Spleen (tissue), 11 donors: ENCODE measurements around the gene TMEM202. TPM values are rescaled to one million over a fixed set of nuclear protein-coding genes. Genes with fewer than 3 reads are reported as not detected.
"Not testable (repeated sequence)": the region's sequence is repeated elsewhere in the genome, so short reads cannot be mapped to it uniquely, and the experiment has no call there.

Experiments
- DNase-seq: peaks from one replicate; pipeline ENCODE4 v3.0.0-alpha.2; 2020
- H3K27ac ChIP-seq, 8 donors: fragments of 200-600 bp; sonication (generic) in 7 of 8; 1 replicate in 4 of 8; 2 replicates in 4 of 8; pipeline versions ENCODE4 v1.5.0 to v1.8.0; 2016 to 2021; ENCODE audit warnings: inconsistent platforms in 4 of 8, mild to moderate bottlenecking in 4 of 8, moderate library complexity in 1 of 8
- H3K27me3 ChIP-seq, 7 donors: fragments of 200-600 bp; sonication (generic) in 6 of 7; replicated peaks in 1 of 7; 1 replicate in 4 of 7; 2 replicates in 3 of 7; pipeline versions ENCODE4 v1.5.0 to v1.8.0; 2016 to 2021; ENCODE audit warnings: inconsistent platforms in 3 of 7, mild to moderate bottlenecking in 1 of 7
- H3K36me3 ChIP-seq, 6 donors: fragments of 200-600 bp; sonication (generic) in 5 of 6; 1 replicate in 4 of 6; 2 replicates in 2 of 6; pipeline versions ENCODE4 v1.5.0 to v1.8.0; 2016 to 2021; ENCODE audit warnings: inconsistent platforms in 2 of 6
- H3K4me1 ChIP-seq, 6 donors: fragments of 200-600 bp; sonication (generic) in 5 of 6; 1 replicate in 3 of 6; 2 replicates in 3 of 6; pipeline versions ENCODE4 v1.5.0 to v1.8.0; 2016 to 2021; ENCODE audit warnings: inconsistent platforms in 3 of 6
- H3K4me3 ChIP-seq, 8 donors: fragments of 200-600 bp; sonication (generic) in 7 of 8; 1 replicate in 4 of 8; 2 replicates in 4 of 8; pipeline versions ENCODE4 v1.5.0 to v1.8.0; 2016 to 2021; ENCODE audit warnings: inconsistent platforms in 4 of 8, mild to moderate bottlenecking in 4 of 8, moderate library complexity in 2 of 8
- H3K9me3 ChIP-seq, 8 donors: fragments of 200-600 bp; sonication (generic) in 7 of 8; 1 replicate in 4 of 8; 2 replicates in 4 of 8; pipeline versions ENCODE4 v1.5.0 to v1.8.0; 2016 to 2021; ENCODE audit warnings: inconsistent platforms in 4 of 8
- POLR2A ChIP-seq, 3 donors: fragments of 450-650 bp; IDR thresholded peaks; one replicate each; pipeline ENCODE4 v1.5.1; 2017; ENCODE audit warnings: antibody characterized with exemption in 3 of 3, mild to moderate bottlenecking in 1 of 3
- POLR2AphosphoS5 ChIP-seq, 3 donors: sonication (generic); formaldehyde crosslinking; IDR thresholded peaks; one replicate each; pipeline ENCODE4 v1.5.1; 2017; ENCODE audit warnings: antibody characterized with exemption in 3 of 3
- WGBS, 5 donors: extraction: QIAGEN DNeasy Blood & Tissue Kit in 3 of 5; methylation state at CpG; one replicate each; pipeline versions ENCODE4 v1.1.5 to v1.1.7; 2013 to 2018; 5-methylcytosine and 5-hydroxymethylcytosine counted together
- intact Hi-C: fragments of 100-400 bp; cut with DNase I; formaldehyde crosslinking; loops from one replicate; pipeline ENCODE4 v1.15.0; 2023; ENCODE audit warnings: low total_unique reads
- polyA plus RNA-seq, 3 donors: library from polyadenylated mRNA; stranded (reverse); fragments of 200-250 nt; gene quantifications; one replicate each; pipeline ENCODE4 v1.2.1, GENCODE V29; 2013
- total RNA-seq, 7 donors: library from RNA; depleted of rRNA in 3 of 7; stranded (reverse); fragments of >200 nt in 3 of 7; fragmentation: NEBNext Ultra II Directional in 4 of 7; extraction: Animal tissue kit (Norgen Biotek cat#: 25700) in 4 of 7; gene quantifications; one replicate each; pipeline versions ENCODE4 v1.1.0 to v1.2.1, GENCODE V29; 2016 to 2021
- TF ChIP-seq, protein P1 (sequence below), 11 experiments: fragments of 200-600 bp in 7 of 11; fragments of 450-650 bp in 4 of 11; sonication (generic) in 4 of 11; IDR thresholded peaks in 8 of 11; conservative IDR thresholded peaks in 3 of 11; 1 replicate in 7 of 11; 2 replicates in 4 of 11; pipeline versions ENCODE4 v1.4.0 to v1.8.0; 2016 to 2021; ENCODE audit warnings: antibody characterized with exemption in 11 of 11, inconsistent platforms in 4 of 11, mild to moderate bottlenecking in 1 of 11
- donor health status: healthy with polysubstance abuse.
- donor health status: DM: no; HTN: no; CAD: no; lungs with moderate emphysema.
- donor health status: DM: no; HTN: no; CAD: no.
- donor health status: Bipolar disorder and iron deficiency.
- donor health status: healthy.
- donor health status: DM: no; HTN: no; CAD: no.
- donor health status: DM: yes; HTN: yes; CAD: no.

The TMEM202 gene
- total and polyA plus RNA-seq, 10 donors = not detected

DNA sequence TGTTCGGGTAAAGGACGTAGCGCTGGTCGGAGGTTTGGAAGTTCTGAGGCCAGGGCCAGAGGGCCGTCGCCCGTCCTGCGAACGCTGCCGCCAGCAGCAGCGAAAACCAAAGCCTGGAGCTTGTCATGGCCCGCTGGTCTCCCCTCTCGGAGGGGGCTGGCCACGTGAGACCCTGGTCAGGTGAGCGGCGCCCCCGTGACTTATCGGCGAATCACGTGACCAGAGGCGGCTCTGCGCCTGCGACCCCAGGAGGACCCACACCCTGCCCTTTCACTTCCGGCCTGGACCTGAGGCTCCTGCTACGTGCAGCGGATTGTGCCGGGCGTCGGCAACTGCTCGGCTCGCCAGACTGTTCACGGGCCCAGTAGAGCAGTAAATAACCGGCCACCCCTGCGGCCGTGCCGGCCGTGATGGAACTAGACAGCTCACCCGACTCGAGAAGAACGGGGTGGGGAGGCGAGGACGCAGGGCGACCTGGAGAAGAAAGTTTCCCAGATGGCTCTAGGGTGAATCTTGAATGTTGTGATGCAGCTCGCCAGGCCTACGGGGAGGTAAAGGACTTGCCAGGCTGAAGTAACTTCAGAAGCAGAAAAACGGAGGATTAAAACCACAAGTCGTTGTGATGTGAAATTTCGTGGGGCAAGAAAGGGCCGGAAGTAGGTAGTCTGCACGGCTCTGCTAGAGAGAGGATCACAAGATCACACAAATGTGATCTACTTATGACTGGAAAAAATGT lies 22.1 kb upstream of the TMEM202 start, which contains the start of gene HEXA:
TSS of gene HEXA (minus strand) at position 169 of the 736 bp plus-strand sequence. CDS start at position 127, 42 bp downstream.
- intact Hi-C loops = no loop called here
- DNase-seq = peak; percentile 97
- peaks cover 0 to 10% (median 0%) of the 10 kb centered on the region in 6 donors for H3K36me3 ChIP-seq
- H3K27ac ChIP-seq = peak within 1 kb of the TSS; percentile 90 to 97 (median 96)
- WGBS, 5 donors = 0 to 1% (median 0%) methylated on average over 33 to 50 of the region's 50 CpGs
- no peaks in the 10 kb centered on the region for H3K27me3 ChIP-seq
- peaks cover 15 to 60% (median 53%) of the 10 kb centered on the region in 6 donors for H3K4me1 ChIP-seq
- no peaks in the 10 kb centered on the region for H3K9me3 ChIP-seq
- H3K4me3 ChIP-seq = peak within 1 kb of the TSS; percentile 45 to 88 (median 72)
- TF ChIP-seq, protein P1, sequence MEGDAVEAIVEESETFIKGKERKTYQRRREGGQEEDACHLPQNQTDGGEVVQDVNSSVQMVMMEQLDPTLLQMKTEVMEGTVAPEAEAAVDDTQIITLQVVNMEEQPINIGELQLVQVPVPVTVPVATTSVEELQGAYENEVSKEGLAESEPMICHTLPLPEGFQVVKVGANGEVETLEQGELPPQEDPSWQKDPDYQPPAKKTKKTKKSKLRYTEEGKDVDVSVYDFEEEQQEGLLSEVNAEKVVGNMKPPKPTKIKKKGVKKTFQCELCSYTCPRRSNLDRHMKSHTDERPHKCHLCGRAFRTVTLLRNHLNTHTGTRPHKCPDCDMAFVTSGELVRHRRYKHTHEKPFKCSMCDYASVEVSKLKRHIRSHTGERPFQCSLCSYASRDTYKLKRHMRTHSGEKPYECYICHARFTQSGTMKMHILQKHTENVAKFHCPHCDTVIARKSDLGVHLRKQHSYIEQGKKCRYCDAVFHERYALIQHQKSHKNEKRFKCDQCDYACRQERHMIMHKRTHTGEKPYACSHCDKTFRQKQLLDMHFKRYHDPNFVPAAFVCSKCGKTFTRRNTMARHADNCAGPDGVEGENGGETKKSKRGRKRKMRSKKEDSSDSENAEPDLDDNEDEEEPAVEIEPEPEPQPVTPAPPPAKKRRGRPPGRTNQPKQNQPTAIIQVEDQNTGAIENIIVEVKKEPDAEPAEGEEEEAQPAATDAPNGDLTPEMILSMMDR (IDR thresholded peaks at IDR 0.05 in 8 of 11, conservative IDR thresholded peaks at IDR 0.05 in 3 of 11) = no peak
- TF ChIP-seq POLR2A (IDR thresholded peaks at IDR 0.05) (peak; percentile 20 to 88 (median 70)), POLR2AphosphoS5 (IDR thresholded peaks at IDR 0.05) (peak; percentile 97 to 99 (median 98))

DNA sequence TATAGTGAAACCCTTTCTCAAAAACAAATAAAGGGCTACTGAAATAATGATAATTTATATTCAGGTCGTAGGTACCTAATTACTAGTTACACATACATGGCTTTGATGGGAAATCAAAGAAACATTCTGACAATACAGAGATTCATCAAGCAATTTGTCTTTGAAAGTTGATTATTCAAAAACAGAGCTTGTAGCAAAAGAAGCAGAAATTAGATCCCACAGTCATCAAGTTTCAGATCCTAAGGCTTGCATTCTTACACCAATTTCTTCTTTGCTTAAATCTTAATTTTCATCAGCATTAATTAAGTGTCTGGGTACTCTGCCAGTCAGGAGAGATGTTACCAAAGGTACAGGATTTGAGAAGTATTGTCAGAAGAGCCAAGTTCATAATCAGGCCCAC lies 20.8 kb upstream of the TMEM202 start:
- Histone ChIP-seq H3K36me3 (no peaks in the 10 kb centered on the region), H3K27ac (peak overlapping the region in 7 of 8 donors; percentile 92 to 97 (median 96)), H3K4me1 (peaks cover 14 to 47% (median 43%) of the 10 kb centered on the region in 6 donors), H3K27me3 (no peaks in the 10 kb centered on the region), H3K9me3 (no peaks in the 10 kb centered on the region), H3K4me3 (peak overlapping the region in 1 of 8 donors; percentile 85)
- DNase-seq = no peak
- intact Hi-C loops = no loop called here
- 85 to 95% (median 89%) methylated on average over 1 of the region's 1 CpG for WGBS, 5 donors
- TF ChIP-seq POLR2AphosphoS5 (IDR thresholded peaks at IDR 0.05) = no peak
- TF ChIP-seq, protein P1 (IDR thresholded peaks at IDR 0.05 in 8 of 11, conservative IDR thresholded peaks at IDR 0.05 in 3 of 11) = no peak
- no peak for TF ChIP-seq POLR2A (IDR thresholded peaks at IDR 0.05)

DNA sequence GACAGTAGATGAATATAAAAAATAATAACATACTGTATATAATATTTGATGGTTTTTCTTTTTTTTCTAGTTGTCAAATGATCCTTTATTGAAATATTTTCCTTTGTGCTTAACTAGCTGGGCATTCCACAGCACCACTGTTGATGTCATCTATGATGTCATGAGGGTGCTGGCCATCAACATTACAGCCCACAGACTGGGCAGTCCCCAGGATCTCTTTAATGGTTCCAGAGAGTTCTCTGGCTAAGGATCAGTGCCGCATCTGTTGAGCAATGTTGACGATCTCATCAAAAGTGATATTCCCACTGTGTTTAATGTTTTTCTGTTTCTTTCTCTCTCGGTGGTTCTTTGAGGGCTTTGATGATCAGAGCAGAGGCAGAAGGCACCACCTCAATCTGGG lies 19.0 kb upstream of the TMEM202 start:
- H3K36me3 ChIP-seq, H3K27me3 ChIP-seq, H3K27ac ChIP-seq, H3K9me3 ChIP-seq, intact Hi-C loops, H3K4me3 ChIP-seq, DNase-seq: not testable (repeated sequence)
- peaks cover under 1 to 30% (median 25%) of the 10 kb centered on the region in 6 donors for H3K4me1 ChIP-seq
- 85 to 92% (median 88%) methylated on average over 3 of the region's 3 CpGs for WGBS, 5 donors

DNA sequence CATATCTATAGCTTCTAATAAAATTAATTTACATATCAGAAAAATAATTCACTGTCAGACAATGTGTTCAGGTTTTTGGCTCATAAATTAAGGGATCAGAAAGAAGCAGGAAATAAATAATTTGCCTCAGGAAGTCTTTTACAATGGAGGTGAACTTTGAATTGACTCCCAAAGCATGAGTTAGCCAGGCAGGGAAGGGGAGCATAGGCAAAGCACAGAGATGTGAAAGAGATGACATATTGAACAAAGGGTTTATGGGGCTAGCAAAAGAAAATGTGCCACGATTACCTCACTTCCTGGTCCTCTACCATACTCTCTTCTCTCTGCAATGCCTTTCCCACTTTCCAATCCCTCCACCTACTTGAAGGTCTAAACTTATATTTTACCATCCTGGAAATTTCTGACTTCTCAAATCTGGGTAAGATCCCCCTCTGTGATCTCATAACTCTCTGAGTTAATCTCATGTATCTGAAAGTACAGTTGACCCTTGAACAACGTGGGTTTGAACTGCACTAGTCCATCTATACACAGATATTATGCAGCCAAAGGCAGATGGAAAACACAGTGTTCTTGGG lies 18.2 kb upstream of the TMEM202 start:
- no peak overlapping the region for H3K27ac ChIP-seq
- WGBS, 5 donors = 39 to 60% (median 47%) methylated on average over 2 of the region's 2 CpGs
- H3K4me1 ChIP-seq = peaks cover 0 to 21% (median 17%) of the 10 kb centered on the region in 6 donors
- H3K4me3 ChIP-seq = no peak overlapping the region
- peaks cover 0 to 10% (median 0%) of the 10 kb centered on the region in 7 donors for H3K27me3 ChIP-seq
- no peaks in the 10 kb centered on the region for H3K36me3 ChIP-seq
- no peak for DNase-seq
- H3K9me3 ChIP-seq = no peaks in the 10 kb centered on the region
- intact Hi-C loops = loop anchor here (10.0 kb wide), 1 partner anchor 75 kb away; no protein-coding TSS in a partner anchor
- TF ChIP-seq POLR2AphosphoS5 (IDR thresholded peaks at IDR 0.05) (no peak), POLR2A (IDR thresholded peaks at IDR 0.05) (no peak)
- TF ChIP-seq, protein P1 (IDR thresholded peaks at IDR 0.05 in 8 of 11, conservative IDR thresholded peaks at IDR 0.05 in 3 of 11) = no peak
